ENCODE measurements around the gene AKAP12.

- TF ChIP-seq, protein P1, sequence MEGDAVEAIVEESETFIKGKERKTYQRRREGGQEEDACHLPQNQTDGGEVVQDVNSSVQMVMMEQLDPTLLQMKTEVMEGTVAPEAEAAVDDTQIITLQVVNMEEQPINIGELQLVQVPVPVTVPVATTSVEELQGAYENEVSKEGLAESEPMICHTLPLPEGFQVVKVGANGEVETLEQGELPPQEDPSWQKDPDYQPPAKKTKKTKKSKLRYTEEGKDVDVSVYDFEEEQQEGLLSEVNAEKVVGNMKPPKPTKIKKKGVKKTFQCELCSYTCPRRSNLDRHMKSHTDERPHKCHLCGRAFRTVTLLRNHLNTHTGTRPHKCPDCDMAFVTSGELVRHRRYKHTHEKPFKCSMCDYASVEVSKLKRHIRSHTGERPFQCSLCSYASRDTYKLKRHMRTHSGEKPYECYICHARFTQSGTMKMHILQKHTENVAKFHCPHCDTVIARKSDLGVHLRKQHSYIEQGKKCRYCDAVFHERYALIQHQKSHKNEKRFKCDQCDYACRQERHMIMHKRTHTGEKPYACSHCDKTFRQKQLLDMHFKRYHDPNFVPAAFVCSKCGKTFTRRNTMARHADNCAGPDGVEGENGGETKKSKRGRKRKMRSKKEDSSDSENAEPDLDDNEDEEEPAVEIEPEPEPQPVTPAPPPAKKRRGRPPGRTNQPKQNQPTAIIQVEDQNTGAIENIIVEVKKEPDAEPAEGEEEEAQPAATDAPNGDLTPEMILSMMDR (conservative IDR thresholded peaks at IDR 0.05; ENCODE audit: low read depth, low read length): no peak
- TF ChIP-seq EZH2 (IDR thresholded peaks at IDR 0.05; ENCODE audit: low read length, unreplicated experiment): no peak
Observed at GRCh38 chr6:151307501-151307900, 67.7 kb downstream of the AKAP12 start.

All from PC-3 (cell line).